Fibroblast of gingiva (primary cell): ENCODE results near the gene ASB16.

ENCODE experiments used
- DNase-seq: peaks from one replicate; pipeline ENCODE4 v3.0.0-alpha.2; 2011; ENCODE audit warnings: low read depth

ASB16 gene

DNA sequence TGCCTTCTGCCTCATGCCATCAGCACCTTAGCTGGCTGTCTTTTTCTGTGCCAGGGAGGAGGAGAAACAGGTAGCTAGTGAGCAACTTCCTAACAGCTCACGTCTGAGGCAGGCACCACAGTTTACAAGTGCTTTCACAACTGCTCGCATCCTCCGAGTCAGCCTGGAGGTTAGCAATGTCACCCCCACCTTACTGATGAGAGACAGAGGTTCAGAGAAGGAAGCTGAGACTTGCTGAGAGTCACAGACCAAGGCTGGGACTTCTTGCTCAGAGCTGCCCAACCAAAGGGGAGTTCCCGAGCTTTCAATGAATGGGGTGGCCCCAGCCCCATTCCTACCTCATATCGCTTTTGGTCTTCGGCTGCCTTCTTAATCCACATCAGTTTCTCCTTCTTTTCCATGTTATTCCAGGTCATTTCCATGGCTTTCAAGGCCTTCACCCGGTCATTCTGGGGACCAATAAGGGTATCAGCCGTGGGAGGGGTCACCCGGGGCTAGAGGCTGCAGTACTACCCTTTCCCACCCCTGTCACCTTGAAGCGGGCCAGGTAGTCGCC lies 39.4 kb downstream of the ASB16 start:
- no peak for DNase-seq

DNA sequence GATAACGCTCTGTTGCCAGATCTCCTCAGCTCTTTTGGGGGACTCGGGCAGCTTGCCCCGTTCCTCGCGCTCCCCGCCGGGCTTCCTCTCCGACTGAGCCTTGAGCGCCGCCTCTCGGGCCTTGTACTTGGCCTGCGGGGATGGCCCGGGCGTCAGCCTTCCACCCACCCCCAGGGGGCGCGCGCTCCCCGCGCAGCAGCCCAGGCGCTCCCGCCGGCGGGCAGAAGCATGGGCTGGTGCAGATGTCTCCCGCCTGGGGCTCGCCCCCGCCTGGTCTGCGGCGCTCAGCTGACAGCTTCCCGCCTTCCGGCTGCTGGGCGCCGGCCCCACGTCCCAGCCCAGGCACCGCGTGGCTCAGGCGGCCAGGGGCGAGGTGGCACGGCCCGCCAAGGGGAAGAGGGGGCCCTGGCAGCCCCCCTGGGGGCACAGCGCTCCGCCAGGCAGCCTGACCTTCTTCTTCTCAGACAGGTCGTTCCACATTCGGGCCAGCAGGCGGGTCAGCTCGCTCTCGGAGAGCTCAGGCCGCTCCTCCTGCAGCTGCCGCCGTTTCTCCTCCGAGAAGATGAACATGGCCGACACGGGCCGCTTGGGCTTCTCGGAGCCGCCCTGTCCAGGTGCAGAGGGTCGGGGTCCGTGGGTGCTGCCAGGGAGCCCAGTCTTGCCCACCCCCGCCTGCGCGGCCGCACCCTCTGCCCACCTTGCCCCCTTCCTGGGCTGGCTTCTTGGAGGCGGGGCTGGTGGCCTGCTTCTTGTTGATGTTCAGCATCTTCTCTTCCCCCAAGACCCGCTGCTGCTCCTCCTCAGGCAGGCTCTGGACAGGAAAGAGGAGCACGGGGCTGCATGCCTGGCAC lies 40.1 kb downstream of the ASB16 start:
- DNase-seq, result peak; percentile 80

DNA sequence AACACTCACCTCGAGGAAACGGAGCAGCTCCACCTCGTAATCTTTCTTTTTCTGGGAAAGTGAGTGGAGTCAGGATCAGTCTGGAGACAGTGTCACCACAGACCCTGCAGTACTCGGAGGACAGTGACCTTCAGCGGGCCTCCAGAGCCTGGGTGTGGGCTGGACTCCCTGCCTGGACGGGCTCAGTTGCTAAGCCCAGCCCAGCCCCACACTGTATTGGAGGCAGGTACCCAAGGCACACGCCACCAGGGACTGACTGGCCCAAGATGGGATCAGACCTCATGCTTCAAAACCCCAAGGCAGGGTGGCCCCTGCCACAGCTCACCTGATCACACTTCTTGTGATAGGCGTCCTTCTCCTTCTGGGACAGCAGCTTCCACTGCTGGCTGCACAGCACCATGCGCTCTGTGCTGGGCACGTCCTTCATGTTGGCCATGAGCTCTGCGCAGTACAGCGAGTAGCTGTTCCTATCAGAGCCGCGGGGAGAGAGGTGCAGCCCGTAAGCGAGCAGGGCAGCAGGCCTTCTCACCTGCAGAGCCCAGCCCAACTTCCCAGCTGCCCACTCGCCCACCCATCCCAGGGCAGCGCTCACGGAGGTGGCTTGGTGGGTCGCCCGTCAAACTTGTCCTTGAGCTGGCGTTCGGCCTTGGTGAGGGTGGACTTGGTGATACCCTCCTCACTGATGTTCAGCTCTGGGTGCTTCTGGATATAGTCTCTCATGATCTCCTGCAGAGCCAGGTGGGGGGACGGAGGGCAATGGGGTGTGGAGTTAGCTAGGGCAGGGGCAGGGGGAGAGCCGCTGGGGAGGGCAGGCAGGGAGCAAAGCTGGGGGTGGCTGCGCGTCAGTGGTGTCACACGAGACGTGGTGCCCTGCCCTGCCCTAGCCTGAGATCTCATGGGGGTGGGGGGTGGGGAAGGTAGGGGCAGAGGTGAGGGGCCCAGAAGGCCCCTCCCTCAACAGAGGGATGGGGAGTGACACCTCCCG lies 41.1 kb downstream of the ASB16 start:
- DNase-seq, result no peak

DNA sequence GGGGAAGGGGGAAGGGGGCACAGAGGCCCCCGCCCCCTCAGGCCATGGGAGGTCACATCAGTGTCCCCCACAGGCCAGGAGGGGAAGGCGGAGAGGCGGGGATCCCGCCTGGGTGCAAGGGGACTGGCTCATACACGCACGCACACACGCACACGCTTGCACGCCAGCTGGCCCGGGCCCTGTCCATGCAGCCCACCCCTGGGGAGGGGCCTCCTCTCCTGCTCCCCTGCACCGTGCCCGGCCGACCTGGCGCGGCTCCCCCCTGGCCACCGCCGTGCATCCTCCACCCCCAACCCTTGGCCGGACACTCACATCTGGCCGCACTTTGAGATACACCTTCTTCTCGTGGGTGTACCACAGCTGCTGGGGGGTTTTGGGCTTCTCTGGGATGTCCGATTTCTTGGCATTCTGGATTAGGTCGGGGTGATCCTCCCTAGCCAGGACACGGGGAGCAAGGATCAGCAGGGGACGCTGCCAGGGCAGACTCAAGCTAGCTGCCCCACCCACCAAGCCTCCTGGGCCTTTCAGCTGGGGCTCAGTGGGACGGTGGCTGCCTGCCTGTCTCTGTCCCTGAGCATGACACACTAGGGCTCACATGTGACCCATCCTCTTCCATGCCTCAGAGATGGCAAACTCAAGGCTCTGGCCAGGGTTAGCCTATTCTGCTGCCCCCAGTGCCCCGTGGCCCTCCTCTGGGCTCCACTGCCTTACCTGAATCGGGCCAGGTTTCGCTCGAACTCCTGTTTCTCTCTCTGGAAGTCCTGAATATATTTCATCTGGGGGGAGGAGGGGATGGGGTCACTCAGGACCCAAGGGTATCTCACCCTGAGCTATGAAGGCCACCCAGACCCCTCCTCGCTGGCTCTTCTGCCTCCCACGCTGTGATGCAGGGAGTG lies 42.3 kb downstream of the ASB16 start:
- no peak for DNase-seq

DNA sequence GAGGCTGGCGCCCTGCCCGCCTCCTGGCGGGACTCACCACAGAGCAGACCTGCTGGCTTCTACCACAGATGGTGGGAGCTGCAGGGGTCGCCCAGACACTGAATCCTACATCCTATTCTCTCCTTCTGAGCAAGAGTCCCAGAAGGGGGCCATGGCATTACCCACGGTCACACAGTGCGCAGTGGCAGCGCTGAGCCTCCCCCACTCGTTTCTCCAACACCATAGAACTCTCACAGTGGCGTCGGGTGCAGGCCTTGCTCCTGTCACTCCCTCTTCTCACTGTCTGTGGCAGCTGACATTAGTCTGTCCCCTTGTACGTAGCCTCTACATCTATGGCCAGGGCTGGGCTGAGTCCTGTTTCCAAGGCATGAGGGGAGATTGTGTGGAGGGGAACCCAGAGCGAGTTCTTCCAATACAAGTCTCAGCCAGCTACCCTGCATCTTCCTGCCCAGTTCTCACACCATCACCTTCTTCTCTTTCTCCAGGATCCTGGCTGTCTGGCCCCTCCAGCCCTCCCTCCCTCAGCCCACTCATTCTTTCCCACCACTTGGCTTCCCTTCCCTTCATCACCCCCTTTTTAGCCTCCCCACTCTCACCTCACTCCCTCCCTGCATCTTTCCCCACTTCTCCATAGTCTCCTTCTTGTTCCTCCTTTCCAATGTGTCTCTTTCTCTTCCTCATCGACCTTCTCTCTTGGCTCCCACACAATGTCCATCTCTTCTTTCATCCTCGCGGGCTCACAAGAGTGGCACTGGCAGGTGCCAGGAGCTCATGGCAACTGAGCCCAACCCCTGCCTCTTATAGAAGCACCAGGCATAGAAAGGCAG lies 43.1 kb downstream of the ASB16 start:
- DNase-seq, result no peak

DNA sequence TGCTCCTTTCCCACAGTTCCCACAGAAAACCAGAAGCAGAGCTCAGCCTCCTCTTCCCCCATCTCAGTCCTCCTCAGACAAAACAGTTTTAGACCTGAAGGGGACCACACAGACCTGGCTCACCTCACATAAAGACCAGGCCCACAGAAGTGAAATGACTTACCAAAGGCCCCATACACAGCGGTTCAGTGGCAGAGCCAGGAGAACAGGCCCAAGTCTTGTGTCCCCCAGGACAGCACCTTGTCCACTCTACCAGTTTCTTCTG lies 43.7 kb downstream of the ASB16 start:
- no peak for DNase-seq

DNA sequence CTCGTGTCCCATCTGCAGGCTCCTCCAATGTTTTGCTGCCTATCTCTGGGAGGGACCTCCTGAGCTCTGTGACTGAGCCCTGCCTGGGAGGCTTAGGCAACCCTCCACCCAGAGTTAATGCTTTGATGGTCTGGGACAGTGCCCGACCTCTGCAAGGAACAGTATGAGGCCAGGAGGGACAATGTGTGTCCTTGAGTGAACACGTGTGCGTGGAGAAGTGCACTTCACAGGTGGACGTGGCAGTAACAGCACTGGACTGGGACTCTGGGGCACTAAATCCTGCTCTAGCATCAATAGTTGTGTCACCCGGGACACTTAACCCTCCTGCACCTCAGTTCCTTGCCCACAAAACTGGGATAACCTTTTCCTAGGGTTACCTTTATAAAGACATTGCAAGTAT lies 44.4 kb downstream of the ASB16 start:
- no peak for DNase-seq

DNA sequence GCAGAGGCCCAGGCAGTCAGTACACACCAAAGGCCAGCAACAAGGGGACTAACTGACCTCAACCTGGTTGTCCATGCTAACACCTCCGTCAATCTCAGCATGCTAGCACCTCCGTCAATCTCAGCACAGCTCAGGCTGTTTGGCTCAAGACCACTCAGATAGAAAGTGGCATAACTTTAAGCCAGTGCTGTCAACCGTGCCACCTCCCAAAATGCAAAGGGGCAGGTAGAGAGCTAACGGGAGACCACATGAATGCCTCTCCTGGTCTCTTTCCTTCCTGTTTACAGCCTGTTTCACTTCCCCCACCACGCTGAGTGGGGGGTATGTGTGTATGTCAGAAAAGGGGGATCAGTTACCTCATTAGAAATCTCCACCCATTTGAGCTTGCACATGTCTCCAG lies 45.7 kb downstream of the ASB16 start:
- DNase-seq, result no peak

DNA sequence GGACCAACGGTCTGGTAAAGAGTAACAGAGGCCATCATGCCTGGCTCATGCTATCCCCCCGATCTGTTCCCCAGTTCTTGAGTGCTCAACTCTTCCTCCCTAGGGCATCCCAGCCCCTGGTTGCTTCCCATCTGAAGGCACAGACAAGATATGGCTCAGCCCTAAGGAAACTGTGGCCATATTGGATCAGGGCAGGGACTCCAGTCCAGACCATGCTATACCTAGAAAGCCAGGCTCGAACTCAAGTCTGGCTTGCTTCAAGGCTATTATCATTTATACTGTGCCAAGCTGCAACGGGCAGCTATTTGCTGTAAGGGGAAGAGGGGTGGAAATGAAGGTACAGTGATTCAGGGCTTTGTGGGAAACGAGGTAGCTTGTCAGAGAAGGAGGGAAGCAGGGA lies 46.2 kb downstream of the ASB16 start:
- no peak for DNase-seq

DNA sequence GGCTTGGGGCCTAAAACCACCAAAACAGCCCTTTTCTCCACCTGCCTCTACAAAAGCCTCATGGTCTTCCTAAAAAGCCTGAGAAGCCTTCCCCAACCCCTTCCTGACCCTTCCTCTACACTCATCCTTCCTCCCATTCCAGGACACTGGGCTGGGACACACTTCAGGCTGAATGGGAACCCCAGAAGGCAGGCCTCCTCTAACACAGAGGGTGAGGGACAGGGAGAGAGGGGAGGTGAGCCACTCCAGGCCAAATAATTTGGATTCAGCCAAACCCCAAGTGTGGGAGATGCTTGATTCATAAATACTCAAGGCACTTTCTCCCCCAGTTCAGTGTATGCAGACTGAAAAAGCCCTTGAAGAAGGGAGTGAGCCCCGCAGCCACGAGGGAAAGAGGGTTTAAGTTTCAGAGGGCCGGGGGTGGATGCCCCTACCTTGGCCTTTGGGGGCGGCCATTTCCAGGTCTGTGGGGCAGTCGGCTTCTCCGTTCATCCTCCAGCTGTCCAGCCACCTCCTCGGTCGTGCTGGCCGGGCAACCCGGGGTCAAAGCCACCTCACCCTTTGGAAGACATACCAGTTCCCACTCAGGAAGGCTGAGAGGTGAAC lies 47.3 kb downstream of the ASB16 start:
- DNase-seq, result no peak

DNA sequence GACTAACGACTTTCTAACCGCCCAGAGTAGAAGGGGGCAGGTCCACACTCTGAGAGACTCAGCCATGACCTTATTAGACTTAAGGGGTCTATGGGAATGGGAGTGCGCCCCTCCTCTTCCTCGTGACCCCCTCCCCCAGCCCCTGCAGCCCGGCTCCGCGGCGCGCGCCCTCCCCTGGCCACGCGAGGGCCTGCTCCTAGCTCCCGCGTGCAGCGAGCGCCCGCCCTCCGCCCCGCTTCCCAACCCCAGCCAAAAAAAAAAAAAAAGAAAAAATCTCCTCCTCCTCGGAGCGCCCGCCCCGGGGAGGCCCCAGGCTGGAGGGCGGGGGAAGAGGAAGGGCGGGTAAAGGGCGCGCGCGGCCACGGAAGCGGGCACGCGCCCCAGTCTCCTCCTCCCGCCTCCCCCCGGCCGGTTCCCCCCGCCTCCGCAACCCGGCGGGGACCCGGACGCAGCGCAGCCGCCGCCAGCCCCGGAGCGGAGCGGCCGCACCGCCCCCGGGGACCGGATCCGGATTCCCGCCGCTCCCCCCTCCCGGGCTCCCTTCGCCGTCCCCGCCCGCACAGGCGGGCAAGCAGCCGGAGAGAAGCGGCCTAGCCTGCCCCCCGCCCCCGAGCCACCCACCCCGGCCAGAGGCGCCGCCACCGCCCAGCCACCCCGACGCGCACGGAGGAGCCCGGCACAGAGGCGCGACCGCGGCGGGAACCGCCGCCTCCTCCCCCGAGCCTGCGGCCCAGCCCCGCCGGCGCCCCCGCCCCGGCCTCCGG lies 48.0 kb downstream of the ASB16 start:
- DNase-seq, result peak; percentile 91

DNA sequence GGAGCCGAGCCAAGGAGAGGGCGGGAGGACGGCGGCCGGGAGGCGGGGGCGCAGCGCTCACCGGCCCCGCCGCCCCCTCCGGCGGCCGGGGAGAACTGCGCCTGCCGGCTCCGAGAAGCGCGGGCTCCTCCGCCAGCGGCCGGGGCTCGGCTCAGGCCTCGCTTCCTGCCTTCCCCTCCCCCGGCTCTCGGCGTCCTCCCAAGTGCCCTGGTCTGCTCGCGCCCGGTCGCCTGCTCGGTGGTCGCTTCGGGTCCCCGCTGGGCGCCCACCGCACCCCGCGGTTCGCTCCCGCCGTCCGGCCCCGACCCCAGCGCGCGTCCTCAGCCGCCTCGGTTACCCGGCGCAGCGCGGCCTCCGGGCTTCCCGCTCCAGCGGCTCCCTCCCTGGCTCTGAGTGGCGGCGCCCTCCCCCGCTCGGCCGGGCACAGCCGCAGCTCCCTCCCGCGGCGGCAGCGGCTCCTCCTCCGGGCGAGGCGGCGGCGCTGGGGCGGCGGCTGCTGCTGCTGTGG lies 48.7 kb downstream of the ASB16 start:
- peak; percentile 59 for DNase-seq

DNA sequence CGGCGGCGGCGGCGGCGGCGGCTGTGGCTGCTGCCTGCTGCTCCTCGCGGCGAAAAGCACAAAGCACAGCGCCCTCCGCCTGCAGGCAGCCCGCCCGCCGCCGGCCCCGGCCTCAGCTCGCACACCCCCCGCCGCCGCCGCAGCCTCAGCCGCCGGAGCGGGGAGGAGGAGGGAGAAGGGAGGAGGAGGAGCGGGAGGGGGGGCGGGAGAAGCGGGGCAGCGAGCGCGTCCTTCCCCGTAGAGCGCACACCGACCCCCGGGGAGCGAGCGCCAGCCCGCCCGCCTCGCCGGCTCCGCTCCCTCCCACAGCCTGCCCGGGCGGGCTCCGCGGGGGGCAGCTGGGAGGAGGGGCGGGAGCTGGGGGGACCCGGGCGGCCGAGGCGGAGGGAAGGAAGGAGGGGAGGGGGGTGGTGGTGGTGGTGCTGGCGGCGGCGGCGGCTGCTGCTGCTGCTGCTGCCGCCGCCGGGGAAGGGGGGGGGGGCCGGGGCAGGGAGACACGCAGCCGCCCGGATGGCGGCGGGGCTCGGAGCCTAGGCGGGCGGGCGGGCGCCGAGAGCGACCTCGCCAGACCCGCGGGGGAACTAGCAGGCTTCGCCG lies 49.2 kb downstream of the ASB16 start, which contains the start of gene UBTF:
UBTF (minus strand) TSS at position 60 of the 597 bp plus-strand sequence. CDS start 1,446 bp downstream, outside the sequence.
- peak; percentile 81 for DNase-seq

DNA sequence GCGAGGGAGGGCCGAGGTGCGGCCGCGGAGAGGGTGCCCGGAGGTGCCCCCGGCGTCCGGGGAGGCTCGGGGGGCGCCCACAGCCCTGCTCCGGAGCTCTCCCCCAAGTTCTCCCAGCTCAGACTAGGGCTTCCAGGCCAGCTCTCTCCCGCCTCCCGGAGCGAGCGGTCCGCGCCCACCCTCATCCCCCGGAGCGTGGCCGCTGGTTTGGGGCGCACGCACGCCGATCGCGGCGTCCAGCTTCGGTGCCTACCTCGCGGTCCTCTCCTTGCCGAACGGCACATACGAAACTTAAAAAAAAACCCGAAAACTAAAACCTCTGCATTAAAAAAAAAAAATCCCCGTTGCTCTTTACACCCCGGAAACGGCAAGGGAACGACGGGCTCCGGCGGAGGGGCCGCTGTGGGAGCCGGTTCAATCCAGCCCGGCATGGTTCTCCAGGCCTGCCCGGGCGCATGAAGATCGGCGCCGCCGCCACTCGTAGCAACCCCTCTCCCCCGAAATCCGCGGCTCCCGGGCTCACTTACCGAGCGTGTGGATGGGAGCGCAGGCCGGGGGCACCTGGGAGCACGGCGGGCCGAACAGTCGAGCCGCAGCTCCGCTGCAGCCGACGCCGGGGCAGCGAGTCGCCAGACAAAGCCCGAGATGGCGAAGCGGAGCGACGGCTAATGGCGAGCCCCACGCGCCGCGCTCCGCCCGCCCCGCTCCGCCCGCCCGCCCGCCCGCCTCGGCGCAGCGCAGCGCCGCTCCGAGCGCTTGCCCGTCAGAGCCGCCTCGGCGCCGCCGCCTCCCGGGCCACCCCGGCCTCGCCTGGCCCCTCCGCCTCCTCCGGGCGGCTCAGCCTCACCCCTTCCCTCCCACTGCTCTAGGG lies 49.9 kb downstream of the ASB16 start:
- peak; percentile 70 for DNase-seq

DNA sequence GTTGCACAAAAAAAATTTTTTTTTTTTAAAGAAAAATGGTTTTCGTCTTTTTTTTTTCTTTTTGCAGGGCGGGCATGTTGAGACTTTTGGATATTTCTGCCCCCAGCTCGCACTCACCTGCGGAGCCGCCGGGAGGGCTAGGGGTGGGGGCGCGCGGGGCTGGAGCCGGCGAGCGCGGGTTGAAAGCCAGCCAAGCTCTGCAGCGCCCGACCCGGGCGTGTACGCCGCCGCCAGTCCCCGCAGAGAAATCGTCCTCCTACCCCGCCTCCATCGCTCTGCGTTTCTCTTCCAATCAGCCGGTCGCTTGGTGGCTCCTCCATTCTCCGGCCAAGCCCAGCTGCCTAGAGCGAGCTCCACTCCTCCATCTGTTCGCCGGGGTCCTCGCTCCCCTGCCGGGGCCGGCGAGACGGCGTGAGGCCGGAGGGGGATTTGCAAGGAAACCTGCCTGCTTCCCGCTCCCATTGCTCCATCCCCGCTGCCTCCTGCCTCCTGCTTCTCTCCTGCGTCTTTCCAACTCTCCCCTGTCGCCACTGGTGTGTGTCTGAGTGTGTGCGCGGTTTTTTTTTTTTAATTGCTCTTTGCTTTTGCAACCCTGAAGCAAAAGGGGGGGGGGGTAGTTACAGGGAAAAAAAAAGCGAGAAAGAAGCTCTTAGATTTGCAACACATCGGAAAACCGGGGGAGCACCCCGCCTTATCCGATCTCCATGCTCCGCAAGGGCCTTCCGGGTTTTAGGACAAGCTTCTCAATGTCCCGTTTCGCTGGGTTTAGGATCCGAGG lies 50.8 kb downstream of the ASB16 start:
- DNase-seq, result peak; percentile 80

DNA sequence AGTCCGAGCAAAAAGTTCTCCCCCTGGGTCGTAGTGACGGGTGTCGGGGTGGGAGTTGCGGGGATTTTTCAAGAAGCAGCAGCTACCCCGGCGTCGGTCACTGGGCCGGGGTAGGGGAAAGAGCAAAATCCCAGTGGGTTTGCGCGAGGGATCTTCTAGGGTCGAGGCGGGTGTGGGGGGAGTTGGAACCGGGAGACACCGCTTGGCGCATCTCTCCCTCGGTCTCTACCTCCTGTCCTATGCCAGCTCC lies 51.3 kb downstream of the ASB16 start:
- no peak for DNase-seq

DNA sequence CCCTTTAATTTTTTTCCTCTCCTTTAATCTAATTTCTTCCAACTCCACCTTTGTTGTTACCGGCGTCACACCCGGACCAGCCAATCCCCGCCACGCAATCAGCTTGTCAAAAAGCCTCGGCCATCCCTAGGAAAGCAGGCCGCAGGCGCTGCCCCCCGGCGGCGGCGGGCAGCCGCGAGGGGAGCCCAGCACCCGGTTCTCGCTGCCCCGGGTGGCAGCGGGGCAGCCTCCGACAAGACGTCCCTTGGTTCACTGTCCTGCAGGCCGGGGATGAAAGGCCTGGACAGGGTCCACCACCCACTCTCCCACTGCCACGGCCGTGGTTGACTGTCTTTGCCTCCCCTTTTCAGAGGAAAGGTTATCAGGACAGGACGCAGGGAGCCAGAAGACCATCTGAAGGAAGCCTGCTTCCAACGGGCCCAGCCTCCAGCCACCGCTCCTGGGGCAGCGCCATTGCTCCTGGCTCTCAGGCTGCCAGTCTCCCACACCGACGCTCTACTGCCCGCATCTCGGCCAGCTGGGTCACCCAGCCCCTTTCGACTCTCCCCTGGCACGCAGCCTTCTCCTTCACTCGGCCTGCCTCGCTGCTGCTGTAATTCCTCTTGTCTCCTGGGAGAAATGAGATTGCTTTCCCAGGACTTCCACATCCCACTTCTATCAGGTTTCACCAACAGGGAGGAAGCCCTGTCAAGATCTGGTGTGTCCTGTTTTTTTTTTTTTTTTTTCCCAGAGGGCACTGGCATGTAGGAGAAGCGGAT lies 51.8 kb downstream of the ASB16 start:
- peak; percentile 90 for DNase-seq
